Retinal pigment epithelial cell (primary cell): ENCODE measurements around the gene ARSD.

Experiments
- DNase-seq: peaks from one replicate; pipeline ENCODE4 v3.0.0-alpha.2; 2010; ENCODE audit warnings: low read depth
- H3K4me3 ChIP-seq: 2 replicates; pipeline ENCODE4 v1.5.1; 2011; ENCODE audit warnings: mild to moderate bottlenecking, low read length, control low read depth, moderate library complexity
- CTCF ChIP-seq: conservative IDR thresholded peaks from 2 replicates; pipeline ENCODE4 v1.5.1; 2011; ENCODE audit warnings: low read depth, low read length, control low read depth, inconsistent platforms

ARSD gene

GRCh38 chrX:2913118-2913517, 16.0 kb downstream of the ARSD start:
- no peak for DNase-seq
- TF ChIP-seq CTCF: peak; percentile 46
- no peak overlapping the region for H3K4me3 ChIP-seq

GRCh38 chrX:2910109-2910508, 19.0 kb downstream of the ARSD start:
- no peak overlapping the region for H3K4me3 ChIP-seq
- no peak for TF ChIP-seq CTCF
- no peak for DNase-seq

GRCh38 chrX:2908125-2908685, 20.9 kb downstream of the ARSD start:
- no peak overlapping the region for H3K4me3 ChIP-seq
- no peak for DNase-seq
- TF ChIP-seq CTCF: no peak

- no peak for TF ChIP-seq CTCF
- DNase-seq: no peak
- H3K4me3 ChIP-seq: no peak overlapping the region
These were observed 21.8 kb downstream of the ARSD start for GRCh38 chrX:2907295-2907694.

GRCh38 chrX:2903366-2903765, 25.8 kb downstream of the ARSD start:
- peak; percentile 22 for TF ChIP-seq CTCF
- no peak overlapping the region for H3K4me3 ChIP-seq
- no peak for DNase-seq

GRCh38 chrX:2902841-2903240, 26.3 kb downstream of the ARSD start:
- TF ChIP-seq CTCF: no peak
- no peak for DNase-seq
- no peak overlapping the region for H3K4me3 ChIP-seq

GRCh38 chrX:2901367-2902036, 27.6 kb downstream of the ARSD start:
- no peak overlapping the region for H3K4me3 ChIP-seq
- no peak for DNase-seq
- TF ChIP-seq CTCF: no peak
